Daoy (cell line): ENCODE data around the gene SLC17A2. TPM values are rescaled to one million over a fixed set of nuclear protein-coding genes. Genes with fewer than 3 reads are reported as not detected.

Experiments used
- DNase-seq: peaks from one replicate; pipeline ENCODE4 v3.0.0-alpha.2; 2015; ENCODE audit warnings: low read depth
- total RNA-seq: library from RNA; depleted of rRNA; stranded (reverse); fragments of >200 nt; shearing (Covaris generic); gene quantifications from 2 replicates; pipeline ENCODE4 v1.2.3, GENCODE V29; 2014; rRNA removed

The SLC17A2 gene, protein sequence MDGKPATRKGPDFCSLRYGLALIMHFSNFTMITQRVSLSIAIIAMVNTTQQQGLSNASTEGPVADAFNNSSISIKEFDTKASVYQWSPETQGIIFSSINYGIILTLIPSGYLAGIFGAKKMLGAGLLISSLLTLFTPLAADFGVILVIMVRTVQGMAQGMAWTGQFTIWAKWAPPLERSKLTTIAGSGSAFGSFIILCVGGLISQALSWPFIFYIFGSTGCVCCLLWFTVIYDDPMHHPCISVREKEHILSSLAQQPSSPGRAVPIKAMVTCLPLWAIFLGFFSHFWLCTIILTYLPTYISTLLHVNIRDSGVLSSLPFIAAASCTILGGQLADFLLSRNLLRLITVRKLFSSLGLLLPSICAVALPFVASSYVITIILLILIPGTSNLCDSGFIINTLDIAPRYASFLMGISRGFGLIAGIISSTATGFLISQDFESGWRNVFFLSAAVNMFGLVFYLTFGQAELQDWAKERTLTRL
- not detected in 2 replicates for total RNA-seq

DNA sequence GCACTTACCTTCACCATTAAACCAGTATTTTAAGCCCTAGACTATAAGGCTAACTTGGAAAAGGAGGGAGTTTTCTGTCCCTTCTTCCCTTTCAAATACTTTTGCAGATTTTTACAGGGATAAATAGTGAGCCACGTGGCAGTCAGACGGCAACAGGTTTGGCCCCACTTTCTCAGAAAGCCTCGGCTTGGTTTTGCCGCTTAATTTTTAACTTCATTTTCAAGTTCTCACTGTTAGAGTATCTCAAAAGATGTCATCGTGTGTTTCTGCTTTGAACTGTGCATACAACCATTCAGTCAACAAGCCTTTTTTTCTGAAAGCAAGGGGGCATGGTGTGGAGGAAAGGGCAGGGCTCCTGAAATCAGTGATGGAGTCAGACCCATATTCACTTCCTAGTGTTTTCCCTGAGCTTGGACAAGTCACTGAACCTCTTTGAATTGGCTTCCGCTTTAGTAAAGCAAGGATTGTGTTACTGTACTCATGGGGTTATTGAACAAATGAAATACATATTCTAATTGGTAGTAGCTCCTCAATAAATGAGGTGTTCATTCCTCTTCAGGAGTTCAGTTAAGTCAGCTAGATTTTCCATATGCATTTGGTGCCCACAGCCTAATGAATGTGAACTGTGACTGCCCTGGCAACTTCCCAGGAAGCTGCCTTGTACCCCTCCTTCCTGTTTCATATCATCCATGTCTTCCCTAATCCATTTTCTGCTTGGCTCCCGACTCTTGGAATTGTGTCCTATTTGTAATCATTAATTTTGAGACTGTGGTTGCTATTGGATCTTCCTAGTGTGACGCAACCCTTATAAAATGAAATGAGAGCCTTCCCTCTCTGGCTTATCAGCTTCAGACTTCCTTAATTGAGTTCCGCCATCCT, at the start of gene SLC17A2:
SLC17A2 (minus strand) TSS at position 160 of the 879 bp plus-strand sequence. CDS start 4,895 bp downstream, outside the sequence.
- no peak for DNase-seq

DNA sequence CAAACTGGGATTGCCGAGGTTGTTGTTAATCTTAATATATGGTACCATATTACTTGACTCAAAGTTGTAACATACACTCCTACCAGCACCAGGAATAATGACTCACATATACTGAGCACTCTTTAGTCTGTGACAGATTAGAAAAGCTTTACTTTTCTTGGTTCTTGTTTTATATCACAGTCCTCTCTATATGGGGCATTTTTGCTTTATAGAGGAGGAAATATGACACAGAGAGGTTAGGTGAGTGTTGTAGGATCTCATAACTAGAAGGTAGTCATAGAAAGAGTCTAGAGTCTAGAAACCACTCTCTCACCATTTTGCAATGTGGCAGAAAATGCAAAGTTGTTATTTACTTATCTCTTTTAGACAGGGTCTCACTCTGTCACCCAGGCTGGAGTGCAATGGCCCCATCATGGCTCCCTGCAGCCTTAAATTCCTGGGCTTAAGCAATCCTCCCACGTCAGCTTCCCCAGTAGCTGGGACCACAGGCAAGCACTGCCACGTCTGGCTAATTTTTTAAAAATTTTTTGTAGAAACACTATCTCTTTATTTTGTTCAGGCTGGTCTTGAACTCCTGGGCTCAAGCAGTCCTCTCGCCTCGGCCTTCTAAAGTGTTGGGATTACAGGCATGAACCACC, 45.6 kb upstream of the SLC17A2 start:
- DNase-seq: no peak

- DNase-seq: no peak
Measured at GRCh38 chr6:25973923-25974555, 43.5 kb upstream of the SLC17A2 start.

- no peak for DNase-seq
Measured at GRCh38 chr6:25972902-25973301, 42.4 kb upstream of the SLC17A2 start.

DNA sequence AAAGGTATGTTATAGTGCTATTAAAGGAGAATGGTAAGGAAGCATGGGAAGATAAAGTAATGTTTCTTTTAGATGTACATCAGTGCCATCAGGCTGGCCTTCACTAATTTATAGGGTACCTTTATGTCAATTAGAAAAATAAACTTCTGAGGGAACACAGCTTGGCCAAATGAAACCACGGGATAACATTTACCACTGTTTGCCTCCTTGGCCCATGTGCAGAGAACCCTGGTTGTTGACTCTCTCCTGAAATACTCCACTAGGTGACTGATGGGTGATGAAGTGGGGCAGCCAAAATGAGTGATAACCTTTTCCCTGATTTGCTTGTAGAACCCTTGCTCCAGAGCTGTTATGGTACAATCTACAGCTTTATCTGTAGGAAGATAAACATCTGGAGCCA, 41.6 kb upstream of the SLC17A2 start:
- DNase-seq: no peak

DNA sequence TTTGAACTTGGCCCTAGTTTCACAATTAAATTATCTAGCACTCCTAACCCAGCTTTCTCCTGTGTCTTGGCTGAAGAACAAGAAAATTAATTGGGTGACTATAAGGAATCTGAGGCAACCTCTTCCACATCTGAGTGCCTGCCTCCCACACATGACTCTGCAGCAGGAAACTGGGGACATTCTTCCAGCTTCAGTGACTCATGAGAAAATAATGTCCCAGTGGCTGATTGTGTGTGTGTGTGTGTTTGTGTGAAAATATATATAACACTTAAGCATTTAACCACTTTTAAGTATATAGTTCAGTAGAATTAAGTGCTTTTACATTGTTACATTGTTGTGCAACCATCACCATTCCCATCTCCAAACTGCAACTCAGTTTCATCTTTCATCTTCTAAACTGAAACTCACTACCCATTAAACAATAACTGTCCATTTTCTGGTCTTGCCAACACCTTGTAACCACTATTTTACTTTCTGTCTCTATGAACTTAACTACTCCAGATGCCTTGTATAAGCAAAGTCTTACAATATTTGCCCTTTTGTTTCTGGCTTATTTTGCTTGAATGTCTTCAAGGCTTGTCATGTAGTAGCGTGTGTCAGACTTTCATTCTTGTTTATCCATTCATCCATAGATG, 40.8 kb upstream of the SLC17A2 start:
- peak; percentile 91 for DNase-seq

DNA sequence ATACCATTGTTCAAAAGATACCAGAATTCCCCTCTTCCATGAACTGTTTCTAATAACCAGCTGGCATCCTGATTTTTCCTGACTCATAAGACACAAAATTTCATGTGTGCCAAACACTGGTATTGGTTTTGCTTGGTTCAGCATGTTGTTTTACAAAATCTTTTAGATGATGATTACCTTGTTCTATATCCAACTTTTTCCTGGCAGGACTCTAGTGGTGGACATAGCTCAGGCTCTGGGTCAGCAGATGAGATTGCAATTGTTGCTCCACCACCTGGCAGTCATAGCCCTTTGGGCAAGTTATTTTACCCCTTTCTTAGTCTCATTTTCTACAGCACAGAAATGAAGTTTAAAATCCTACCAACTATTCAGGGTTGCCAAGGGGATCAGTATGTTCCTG, 38.3 kb upstream of the SLC17A2 start:
- DNase-seq: no peak

DNA sequence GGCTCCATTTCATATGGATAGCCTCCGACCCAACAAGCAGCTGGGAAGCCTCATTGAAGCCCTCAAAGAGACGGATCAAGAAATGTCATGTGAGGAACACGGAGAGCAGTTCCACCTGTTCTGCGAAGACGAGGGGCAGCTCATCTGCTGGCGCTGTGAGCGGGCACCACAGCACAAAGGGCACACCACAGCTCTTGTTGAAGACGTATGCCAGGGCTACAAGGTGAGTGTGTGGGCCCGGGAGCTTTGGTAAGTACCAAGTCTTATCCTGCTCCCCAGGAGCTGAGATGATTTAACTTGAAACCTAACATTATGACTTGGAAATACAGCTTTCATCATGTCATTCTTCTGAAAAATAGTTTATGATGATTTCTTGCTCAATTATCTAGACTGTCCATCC, 36.2 kb upstream of the SLC17A2 start:
- no peak for DNase-seq

- no peak for DNase-seq
Measured at GRCh38 chr6:25965058-25965457, 34.6 kb upstream of the SLC17A2 start.

DNA sequence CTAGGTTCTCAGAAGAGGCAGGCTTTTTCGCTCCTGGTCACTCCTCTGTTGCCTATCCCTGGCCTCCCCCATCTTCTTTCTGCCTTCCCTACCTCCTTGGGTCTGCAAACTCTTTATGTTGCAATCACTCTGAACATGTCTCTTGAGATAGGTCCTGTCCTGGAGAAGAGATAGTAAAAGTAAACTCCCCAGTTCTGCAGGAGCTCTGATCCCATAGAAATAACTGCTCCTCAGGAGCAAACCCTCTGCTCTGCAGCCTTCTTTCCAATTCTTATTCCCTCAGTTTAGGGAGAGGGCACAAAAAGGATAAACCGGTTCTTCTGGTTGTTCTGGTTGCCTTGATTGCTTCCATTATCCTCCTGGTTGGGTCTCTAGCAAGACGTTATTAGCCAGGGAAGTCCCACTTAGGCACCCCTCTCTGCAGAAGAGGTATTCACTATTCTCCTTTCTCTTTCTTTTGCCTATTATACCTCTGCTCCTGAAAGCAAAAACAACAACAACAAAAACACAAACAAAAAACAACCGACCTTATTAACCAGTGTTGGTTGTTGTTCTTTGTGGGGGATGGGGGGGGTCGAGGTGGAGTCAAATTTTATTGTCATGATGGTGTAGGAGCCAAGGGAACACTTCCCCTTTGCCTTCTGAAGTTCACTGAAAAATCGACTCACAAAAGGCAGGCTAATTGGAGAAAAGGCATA, 33.1 kb upstream of the SLC17A2 start:
- no peak for DNase-seq

DNA sequence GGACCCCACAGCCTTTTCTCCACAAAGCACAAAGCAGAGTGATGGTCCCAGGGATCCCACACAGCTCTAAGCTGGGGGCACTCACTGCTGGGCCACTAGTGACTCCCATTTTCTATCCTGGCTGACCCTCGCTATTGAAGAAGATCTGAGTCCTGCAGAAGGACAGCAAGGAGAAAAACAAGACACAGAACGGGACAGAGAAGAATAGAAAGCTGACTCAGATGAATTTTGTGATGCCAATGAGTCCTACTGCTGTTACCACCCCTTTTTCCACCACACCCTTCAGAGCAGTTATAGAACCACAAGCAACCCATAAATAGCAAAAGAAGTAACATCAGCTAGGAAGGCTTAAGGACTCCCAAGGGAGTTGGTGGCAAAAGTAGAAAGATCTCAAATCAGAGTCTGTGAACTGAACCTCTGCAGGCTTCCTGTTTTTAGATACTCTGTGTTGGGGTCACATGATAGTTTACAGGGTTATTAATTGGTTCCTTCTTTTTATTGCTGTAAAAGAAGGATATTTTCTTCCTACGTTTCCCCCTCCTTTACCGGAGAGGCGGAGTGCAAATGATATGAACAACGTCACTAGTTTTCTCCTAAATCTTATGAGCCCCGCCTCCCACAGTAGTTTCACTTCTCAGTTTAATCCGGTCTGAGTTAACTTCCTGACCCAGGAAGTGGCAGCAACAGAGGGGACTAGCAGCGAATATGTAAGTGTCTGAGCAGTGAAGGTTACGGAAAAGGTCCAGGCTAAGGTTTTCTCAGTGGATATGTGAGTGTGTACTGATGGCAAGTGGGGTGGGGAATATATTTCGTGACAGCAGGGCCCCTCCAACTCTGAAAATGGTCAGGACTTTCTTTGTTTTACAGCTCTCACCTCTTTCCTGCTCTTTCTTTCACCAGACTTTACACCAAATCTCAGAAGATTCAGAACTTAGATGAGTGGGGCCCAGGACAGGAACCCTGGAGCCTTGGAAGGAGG, 31.9 kb upstream of the SLC17A2 start, which contains the start of gene TRIM38:
TRIM38 (plus strand) TSS at position 654 of the 979 bp plus-strand sequence. CDS start 3,721 bp downstream, outside the sequence.
- DNase-seq: peak; percentile 87

GRCh38 chr6:25961619-25962148, 31.2 kb upstream of the SLC17A2 start:
- no peak for DNase-seq

- DNase-seq: no peak
Measured at GRCh38 chr6:25960734-25961133, 30.2 kb upstream of the SLC17A2 start.

DNA sequence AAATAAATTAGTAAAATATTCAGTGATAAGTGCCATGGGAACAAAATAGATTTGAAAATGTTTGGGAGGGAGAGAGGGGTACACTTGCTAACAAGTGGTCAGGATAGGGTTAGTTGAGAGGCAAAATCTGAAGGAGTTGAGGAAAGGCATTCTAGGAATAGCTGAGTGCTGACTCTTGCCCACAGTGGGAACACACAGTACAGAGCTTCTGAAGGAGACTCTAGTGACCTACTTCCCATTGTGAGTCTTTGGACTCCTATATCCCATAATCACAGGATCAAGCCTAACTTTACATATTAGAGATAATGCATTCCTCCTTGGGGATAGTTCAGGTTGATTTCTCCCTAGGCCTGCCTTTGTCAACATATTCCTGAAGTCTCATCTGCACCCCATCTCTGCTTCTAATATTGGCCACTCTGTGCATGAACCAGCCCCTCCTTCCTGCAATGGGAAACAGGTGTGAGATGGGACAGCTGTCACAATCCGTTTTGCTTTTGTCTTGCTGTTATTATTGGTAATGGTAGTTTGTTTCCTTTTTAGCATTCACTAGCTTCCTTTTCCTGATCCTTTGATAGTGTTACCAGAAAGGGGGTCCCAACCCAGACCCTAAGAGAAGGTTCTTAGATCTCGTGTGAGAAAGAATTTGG, 29.5 kb upstream of the SLC17A2 start:
- no peak for DNase-seq

DNA sequence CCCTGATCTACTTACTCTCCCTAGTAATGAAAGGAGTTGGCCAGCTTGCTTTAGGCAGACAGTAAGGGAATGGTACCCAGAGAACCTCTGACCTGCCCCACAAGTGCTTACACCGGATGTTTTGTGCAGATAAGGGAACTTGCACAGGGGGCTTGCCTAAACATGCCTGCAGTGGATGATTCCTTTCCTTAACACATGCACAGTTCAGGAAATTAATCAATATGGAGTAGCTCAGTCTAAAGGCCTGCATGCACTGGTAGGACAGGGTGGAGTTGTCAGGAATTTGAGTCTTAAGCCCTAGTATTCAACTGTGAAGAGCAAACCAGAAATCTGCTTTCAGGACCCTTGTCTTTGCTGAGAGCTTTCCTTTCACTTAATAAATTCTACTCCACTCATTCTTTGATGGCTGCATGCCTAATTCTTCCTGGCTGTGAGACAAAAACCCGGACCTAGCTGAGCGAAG, 28.2 kb upstream of the SLC17A2 start:
- DNase-seq: no peak

DNA sequence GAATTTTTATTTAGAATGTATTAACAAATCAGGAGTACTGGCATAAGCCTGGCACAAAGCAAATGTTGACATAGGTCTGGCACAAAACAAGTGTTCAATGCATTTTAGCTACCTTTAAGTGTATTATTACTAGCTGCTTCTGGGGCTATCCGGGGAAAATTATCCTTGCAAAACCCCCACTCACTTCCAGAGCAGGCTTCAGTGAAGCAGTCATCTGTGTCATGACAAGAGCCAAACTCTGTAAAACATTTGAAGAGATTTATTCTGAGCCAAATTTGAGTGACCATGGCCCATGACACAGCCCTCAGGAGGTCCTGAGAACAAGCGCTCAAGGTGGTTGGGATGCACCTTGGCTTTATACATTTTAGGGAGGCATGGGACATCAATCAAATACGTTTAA, 25.7 kb upstream of the SLC17A2 start:
- DNase-seq: no peak

- DNase-seq: no peak
Measured at GRCh38 chr6:25954756-25955155, 24.3 kb upstream of the SLC17A2 start.

- DNase-seq: no peak
Measured at GRCh38 chr6:25953733-25954132, 23.2 kb upstream of the SLC17A2 start.
